NB4 (cell line): ENCODE results near the gene PRCP.

Experiments used
- POLR2A ChIP-seq: IDR thresholded peaks from 2 replicates; pipeline ENCODE4 v1.6.1; 2011; ENCODE audit warnings: mild to moderate bottlenecking; ENCODE audit not compliant: insufficient read length; ENCODE audit errors: extremely low read depth
- TF ChIP-seq, protein P1 (sequence below): IDR thresholded peaks from one replicate; pipeline ENCODE4 v1.5.1; 2012; ENCODE audit warnings: low read depth, low read length
- TF ChIP-seq, protein P2 (sequence below): IDR thresholded peaks from 2 replicates; pipeline ENCODE4 v1.6.1; 2011; ENCODE audit warnings: low read depth, low read length

DNA sequence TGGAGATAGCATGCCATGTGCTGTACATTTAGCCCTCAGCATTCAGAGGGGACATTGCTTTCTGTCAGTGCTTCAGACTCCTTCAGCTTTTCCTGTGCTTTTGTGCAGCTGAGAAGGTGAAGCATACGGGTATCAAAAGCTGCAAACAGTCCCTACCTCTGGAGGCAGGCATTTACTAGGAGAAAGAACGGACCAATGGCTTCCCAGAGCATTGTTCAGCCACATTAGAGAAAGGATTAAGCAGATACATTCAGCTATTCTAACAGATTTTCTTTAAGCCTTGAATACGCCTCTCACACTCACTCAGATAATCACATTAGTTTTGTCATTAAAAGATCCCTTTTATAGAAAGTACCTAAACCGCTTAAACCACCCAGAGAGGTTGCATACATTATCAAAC is 85.9 kb downstream of the PRCP start:
- no peak for TF ChIP-seq POLR2A
- TF ChIP-seq, protein P1, sequence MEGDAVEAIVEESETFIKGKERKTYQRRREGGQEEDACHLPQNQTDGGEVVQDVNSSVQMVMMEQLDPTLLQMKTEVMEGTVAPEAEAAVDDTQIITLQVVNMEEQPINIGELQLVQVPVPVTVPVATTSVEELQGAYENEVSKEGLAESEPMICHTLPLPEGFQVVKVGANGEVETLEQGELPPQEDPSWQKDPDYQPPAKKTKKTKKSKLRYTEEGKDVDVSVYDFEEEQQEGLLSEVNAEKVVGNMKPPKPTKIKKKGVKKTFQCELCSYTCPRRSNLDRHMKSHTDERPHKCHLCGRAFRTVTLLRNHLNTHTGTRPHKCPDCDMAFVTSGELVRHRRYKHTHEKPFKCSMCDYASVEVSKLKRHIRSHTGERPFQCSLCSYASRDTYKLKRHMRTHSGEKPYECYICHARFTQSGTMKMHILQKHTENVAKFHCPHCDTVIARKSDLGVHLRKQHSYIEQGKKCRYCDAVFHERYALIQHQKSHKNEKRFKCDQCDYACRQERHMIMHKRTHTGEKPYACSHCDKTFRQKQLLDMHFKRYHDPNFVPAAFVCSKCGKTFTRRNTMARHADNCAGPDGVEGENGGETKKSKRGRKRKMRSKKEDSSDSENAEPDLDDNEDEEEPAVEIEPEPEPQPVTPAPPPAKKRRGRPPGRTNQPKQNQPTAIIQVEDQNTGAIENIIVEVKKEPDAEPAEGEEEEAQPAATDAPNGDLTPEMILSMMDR, result no peak
- TF ChIP-seq, protein P2, sequence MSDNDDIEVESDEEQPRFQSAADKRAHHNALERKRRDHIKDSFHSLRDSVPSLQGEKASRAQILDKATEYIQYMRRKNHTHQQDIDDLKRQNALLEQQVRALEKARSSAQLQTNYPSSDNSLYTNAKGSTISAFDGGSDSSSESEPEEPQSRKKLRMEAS, result no peak
